OCI-LY7 (cell line): ENCODE results near the gene CIROP. TPM values are rescaled to one million over a fixed set of nuclear protein-coding genes. Genes with fewer than 3 reads are reported as not detected.

Experiments used
- BruUV-seq: library from RNA; stranded (reverse); fragments of 400-500 nt; replicated peaks from 2 replicates; lab custom pipeline; 2021; lab: Mats Ljungman, UMichigan
- CTCF ChIA-PET: fragments of 300-600 bp; sonication (Branson Sonifier 250); formaldehyde crosslinking; loops from one replicate; lab custom pipeline; 2022; ENCODE audit warnings: antibody characterized with exemption; ENCODE audit not compliant: unreplicated experiment; lab: Charles Lee
- POLR2A ChIA-PET: fragments of 300-600 bp; sonication (Branson Sonifier 250); formaldehyde crosslinking; loops from one replicate; lab custom pipeline; 2022; ENCODE audit warnings: antibody characterized with exemption; lab: Charles Lee
- DNase-seq: peaks from one replicate; pipeline ENCODE4 v3.0.0-alpha.2; 2015; ENCODE audit warnings: low spot score
- H2AFZ ChIP-seq: fragments of 200-600 bp; sonication (generic), shearing (Covaris generic); 2 replicates; pipeline ENCODE4 v1.6.1; 2014; ENCODE audit warnings: mild to moderate bottlenecking, antibody characterized with exemption, low read length, moderate library complexity
- H3K27ac ChIP-seq: fragments of 200-600 bp; sonication (generic); 2 replicates; pipeline ENCODE4 v1.5.1; 2014; ENCODE audit warnings: mixed run types, low read depth, mild to moderate bottlenecking, moderate library complexity, low read length, inconsistent platforms; ENCODE audit not compliant: poor library complexity, severe bottlenecking
- H3K36me3 ChIP-seq: fragments of 200-600 bp; sonication (generic); 2 replicates; pipeline ENCODE4 v1.6.1; 2014; ENCODE audit warnings: mild to moderate bottlenecking, antibody characterized with exemption, low read length, moderate library complexity, mixed read lengths; ENCODE audit not compliant: insufficient read depth
- H3K4me1 ChIP-seq: fragments of 200-600 bp; sonication (generic); 2 replicates; pipeline ENCODE4 v1.5.1; 2014; ENCODE audit warnings: mild to moderate bottlenecking, low read length; ENCODE audit not compliant: insufficient read depth, poor library complexity, severe bottlenecking
- H3K4me2 ChIP-seq: fragments of 200-600 bp; sonication (generic); 2 replicates; pipeline ENCODE4 v1.6.1; 2014; ENCODE audit warnings: mild to moderate bottlenecking, low read length
- H3K4me3 ChIP-seq: fragments of 200-600 bp; sonication (generic); 2 replicates; pipeline ENCODE4 v1.5.1; 2014; ENCODE audit warnings: mild to moderate bottlenecking, low read depth, low read length; ENCODE audit not compliant: poor library complexity, severe bottlenecking
- H3K79me2 ChIP-seq: fragments of 200-600 bp; sonication (generic); 2 replicates; pipeline ENCODE4 v1.6.1; 2016; ENCODE audit warnings: low read depth, mild to moderate bottlenecking, low read length, moderate library complexity, mixed read lengths; ENCODE audit not compliant: insufficient read depth
- H3K9me2 ChIP-seq: fragments of 200-600 bp; sonication (generic); 2 replicates; pipeline ENCODE4 v1.6.1; 2016; ENCODE audit warnings: mild to moderate bottlenecking, low read length, mixed read lengths; ENCODE audit not compliant: insufficient read depth
- H3K9me3 ChIP-seq: fragments of 200-600 bp; sonication (generic); 2 replicates; pipeline ENCODE4 v1.6.1; 2014; ENCODE audit warnings: mild to moderate bottlenecking, mixed run types, low read length, mixed read lengths
- H4K20me1 ChIP-seq: fragments of 200-600 bp; sonication (generic); 2 replicates; pipeline ENCODE4 v1.6.1; 2014; ENCODE audit warnings: mild to moderate bottlenecking, antibody characterized with exemption, low read length, moderate library complexity, mixed read lengths; ENCODE audit not compliant: insufficient read depth
- EZH2phosphoT487 ChIP-seq: fragments of 200-600 bp; sonication (generic); IDR thresholded peaks from 2 replicates; pipeline ENCODE4 v1.6.1; 2018; ENCODE audit warnings: low read depth, borderline replicate concordance, mild to moderate bottlenecking, mixed run types, antibody characterized with exemption, low read length, moderate library complexity, mixed read lengths
- intact Hi-C: fragments of 100-400 bp; cut with micrococcal nuclease; formaldehyde crosslinking; loops from one replicate; pipeline ENCODE4 v1.10.0; 2022; ENCODE audit not compliant: unreplicated experiment
- total RNA-seq, 2 experiments: library from RNA; depleted of rRNA in 1 of 2; stranded (reverse); fragments of >200 nt in 1 of 2; shearing (Covaris generic) in 1 of 2; gene quantifications; 2 replicates each; pipeline ENCODE4 v1.2.3, GENCODE V29; 2014 to 2022
- TF ChIP-seq, protein P1 (sequence below): fragments of 200-600 bp; sonication (generic); conservative IDR thresholded peaks from 2 replicates; pipeline ENCODE4 v1.5.1; 2014; ENCODE audit warnings: mild to moderate bottlenecking, antibody characterized with exemption, low read length, moderate library complexity, mixed read lengths

CIROP gene
- total RNA-seq, 2 experiments from 2014 or later, result not detected

DNA sequence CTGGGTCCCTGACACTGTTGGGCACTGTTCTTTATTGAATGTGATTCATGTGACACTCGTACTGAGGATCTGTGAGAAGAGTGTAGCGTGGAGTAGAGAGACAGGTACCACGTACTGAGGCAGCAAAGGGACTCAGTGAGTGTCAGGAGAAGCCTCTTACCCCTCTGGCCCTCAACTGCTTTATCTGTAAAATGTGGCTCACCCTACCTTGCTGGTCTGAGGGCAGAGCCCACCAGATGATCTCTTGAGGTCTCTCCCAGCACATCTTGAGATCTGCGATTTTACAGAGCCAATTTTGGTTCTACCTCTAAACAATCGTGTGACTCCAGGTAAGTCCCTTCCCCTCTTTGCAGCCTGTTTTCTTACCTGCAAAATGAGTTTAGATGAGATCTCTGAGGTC is 11.1 kb upstream of the CIROP start:
- no peak overlapping the region for H3K4me2 ChIP-seq
- no peak for TF ChIP-seq EZH2phosphoT487
- TF ChIP-seq, protein P1, sequence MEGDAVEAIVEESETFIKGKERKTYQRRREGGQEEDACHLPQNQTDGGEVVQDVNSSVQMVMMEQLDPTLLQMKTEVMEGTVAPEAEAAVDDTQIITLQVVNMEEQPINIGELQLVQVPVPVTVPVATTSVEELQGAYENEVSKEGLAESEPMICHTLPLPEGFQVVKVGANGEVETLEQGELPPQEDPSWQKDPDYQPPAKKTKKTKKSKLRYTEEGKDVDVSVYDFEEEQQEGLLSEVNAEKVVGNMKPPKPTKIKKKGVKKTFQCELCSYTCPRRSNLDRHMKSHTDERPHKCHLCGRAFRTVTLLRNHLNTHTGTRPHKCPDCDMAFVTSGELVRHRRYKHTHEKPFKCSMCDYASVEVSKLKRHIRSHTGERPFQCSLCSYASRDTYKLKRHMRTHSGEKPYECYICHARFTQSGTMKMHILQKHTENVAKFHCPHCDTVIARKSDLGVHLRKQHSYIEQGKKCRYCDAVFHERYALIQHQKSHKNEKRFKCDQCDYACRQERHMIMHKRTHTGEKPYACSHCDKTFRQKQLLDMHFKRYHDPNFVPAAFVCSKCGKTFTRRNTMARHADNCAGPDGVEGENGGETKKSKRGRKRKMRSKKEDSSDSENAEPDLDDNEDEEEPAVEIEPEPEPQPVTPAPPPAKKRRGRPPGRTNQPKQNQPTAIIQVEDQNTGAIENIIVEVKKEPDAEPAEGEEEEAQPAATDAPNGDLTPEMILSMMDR, result no peak
- no peak for DNase-seq
- H4K20me1 ChIP-seq, result no peaks in the 10 kb centered on the region
- CTCF ChIA-PET, result no interaction called here
- peaks cover 25% of the 10 kb centered on the region for H3K4me1 ChIP-seq
- no peaks in the 10 kb centered on the region for H3K9me3 ChIP-seq
- POLR2A ChIA-PET, result no interaction called here
- no peaks in the 10 kb centered on the region for H3K36me3 ChIP-seq
- H3K79me2 ChIP-seq, result no peaks in the 10 kb centered on the region
- H3K4me3 ChIP-seq, result no peak overlapping the region
- no TSS peak for BruUV-seq
- no peak overlapping the region for H2AFZ ChIP-seq
- intact Hi-C loops, result no loop called here
- no peak overlapping the region for H3K27ac ChIP-seq
- H3K9me2 ChIP-seq, result no peaks in the 10 kb centered on the region

DNA sequence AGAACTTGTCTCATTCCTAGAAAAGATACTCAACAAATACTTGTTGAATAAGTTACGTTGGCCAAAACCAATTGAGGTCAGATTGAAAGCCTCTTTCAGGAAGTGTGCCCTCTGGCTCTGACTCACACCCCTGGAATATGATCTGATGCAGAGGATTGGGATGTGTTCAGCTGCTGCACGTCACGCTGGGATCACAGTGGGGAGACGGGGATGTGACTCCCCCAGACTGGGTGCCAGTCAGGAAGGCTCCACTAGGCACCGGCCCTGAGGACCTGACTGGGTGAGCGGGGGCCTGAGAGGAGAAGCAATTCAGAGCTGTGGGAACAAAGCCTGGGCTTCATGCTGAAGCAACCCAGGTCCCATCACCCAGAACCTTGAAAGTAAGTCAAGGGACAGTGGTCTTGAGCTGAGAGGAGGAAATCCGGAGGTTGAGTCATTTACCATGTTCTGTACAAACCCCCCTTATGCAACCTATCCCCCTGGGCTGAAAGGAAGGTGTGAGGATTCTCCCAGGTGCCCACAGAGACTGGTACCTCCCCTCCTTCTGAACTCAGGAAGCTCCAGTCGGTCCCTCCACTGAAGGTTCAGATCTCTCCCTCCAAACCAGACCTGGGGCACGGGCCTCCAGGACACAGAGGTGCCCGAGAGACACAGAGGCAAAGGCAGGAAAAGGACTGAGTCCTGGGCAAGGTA is 10.4 kb upstream of the CIROP start:
- intact Hi-C loops, result no loop called here
- Histone ChIP-seq H3K4me2 (no peak overlapping the region), H3K9me2 (no peaks in the 10 kb centered on the region), H2AFZ (no peak overlapping the region), H3K4me3 (no peak overlapping the region), H3K27ac (no peak overlapping the region), H4K20me1 (no peaks in the 10 kb centered on the region), H3K79me2 (no peaks in the 10 kb centered on the region), H3K9me3 (no peaks in the 10 kb centered on the region), H3K36me3 (no peaks in the 10 kb centered on the region), H3K4me1 (peaks cover 18% of the 10 kb centered on the region)
- BruUV-seq, result no TSS peak
- POLR2A ChIA-PET, result interaction anchor here (0.7 kb wide), 1 partner anchor 44 kb away, joined by 3 read pairs; no protein-coding TSS in a partner anchor
- CTCF ChIA-PET, result no interaction called here
- DNase-seq, result no peak
- TF ChIP-seq, protein P1, result no peak
- TF ChIP-seq EZH2phosphoT487, result no peak

DNA sequence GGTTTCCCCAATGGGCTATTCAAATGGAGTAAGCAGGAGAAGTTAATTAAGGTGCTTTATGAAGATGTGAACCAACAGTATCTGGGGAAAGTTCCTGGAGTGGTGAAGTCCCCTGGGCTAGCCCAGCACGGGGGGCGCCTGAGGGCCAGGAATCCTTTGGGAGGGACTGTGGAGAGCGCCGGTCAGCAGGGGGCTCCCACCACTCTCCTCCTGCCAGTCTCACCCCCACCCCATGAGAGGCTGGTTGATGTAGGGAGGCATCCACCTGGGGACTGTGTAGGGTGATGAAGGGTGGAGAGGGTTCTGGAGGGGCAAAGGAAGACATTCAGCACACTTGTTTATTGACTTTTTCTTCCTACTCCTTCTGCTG is 9.9 kb upstream of the CIROP start:
- ChIA-PET POLR2A (interaction anchor here (0.7 kb wide), 1 partner anchor 43 kb away, joined by 3 read pairs; no protein-coding TSS in a partner anchor), CTCF (no interaction called here)
- intact Hi-C loops, result no loop called here
- no TSS peak for BruUV-seq
- H4K20me1 ChIP-seq, result no peaks in the 10 kb centered on the region
- DNase-seq, result no peak
- H3K27ac ChIP-seq, result no peak overlapping the region
- no peaks in the 10 kb centered on the region for H3K9me3 ChIP-seq
- H3K4me2 ChIP-seq, result no peak overlapping the region
- no peak overlapping the region for H2AFZ ChIP-seq
- peaks cover 12% of the 10 kb centered on the region for H3K4me1 ChIP-seq
- TF ChIP-seq, protein P1, result no peak
- TF ChIP-seq EZH2phosphoT487, result no peak
- H3K36me3 ChIP-seq, result no peaks in the 10 kb centered on the region
- H3K4me3 ChIP-seq, result no peak overlapping the region
- H3K9me2 ChIP-seq, result no peaks in the 10 kb centered on the region
- H3K79me2 ChIP-seq, result no peaks in the 10 kb centered on the region
